Measurements from ENCODE around the gene ABCC4.

- TF ChIP-seq EZH2phosphoT487 (IDR thresholded peaks at IDR 0.05; ENCODE audit: low read depth): no peak
- TF ChIP-seq CTCF (IDR thresholded peaks at IDR 0.05; ENCODE audit: low read depth, low read length): no peak
These were observed 71.4 kb downstream of the ABCC4 start for GRCh38 chr13:95229855-95230254.
